Caki2 (cell line): ENCODE measurements around the gene RARS1. TPM values are rescaled to one million over a fixed set of nuclear protein-coding genes. Genes with fewer than 3 reads are reported as not detected.
"Not testable (repeated sequence)": the region's sequence is repeated elsewhere in the genome, so short reads cannot be mapped to it uniquely, and the experiment has no call there.

Experiments
- DNase-seq: peaks from one replicate; pipeline ENCODE4 v3.0.0-alpha.2; 2015; ENCODE audit warnings: low read depth
- in situ Hi-C: cut with HindIII; loops from 2 replicates; pipeline ENCODE4 v1.10.0; 2016; ENCODE audit warnings: low sequenced_read_pairs, low pct_unique_long_range_greater_than_20kb, mixed read lengths
- total RNA-seq: library from RNA; depleted of rRNA; stranded (reverse); fragments of >200 nt; shearing (Covaris generic); gene quantifications from 2 replicates; pipeline ENCODE4 v1.2.3, GENCODE V29; 2014; ENCODE audit warnings: low replicate concordance; rRNA removed

The RARS1 gene
- total RNA-seq, 1 experiment from 2014 or later, result 273 TPM

- DNase-seq, in situ Hi-C loops: not testable (repeated sequence)
These were observed 48.1 kb downstream of the RARS1 start for GRCh38 chr5:168534351-168534750.

- no peak for DNase-seq
- in situ Hi-C loops, result no loop called here
These were observed 50.9 kb downstream of the RARS1 start for GRCh38 chr5:168537176-168537575.

GRCh38 chr5:168549554-168549953, 63.3 kb downstream of the RARS1 start:
- DNase-seq, result no peak
- in situ Hi-C loops, result no loop called here

DNA sequence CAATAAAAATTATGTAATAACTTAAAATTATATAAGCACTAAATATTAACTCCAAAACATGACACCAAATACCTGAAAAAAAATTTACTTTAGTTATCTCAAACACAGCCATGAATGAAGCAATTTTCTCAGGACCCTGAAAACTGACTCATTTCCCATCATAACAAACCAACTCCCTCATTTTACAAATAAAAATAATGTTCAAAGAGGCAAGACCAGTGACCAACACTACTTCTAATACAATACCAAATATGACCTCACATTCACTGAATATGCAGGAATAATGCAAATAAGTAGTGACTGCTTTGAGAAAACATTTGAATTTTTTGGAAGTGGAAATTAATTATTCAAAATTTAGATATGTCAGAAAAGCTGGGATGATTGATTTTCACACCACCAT, 64.4 kb downstream of the RARS1 start:
- DNase-seq, result no peak
- in situ Hi-C loops, result no loop called here

DNA sequence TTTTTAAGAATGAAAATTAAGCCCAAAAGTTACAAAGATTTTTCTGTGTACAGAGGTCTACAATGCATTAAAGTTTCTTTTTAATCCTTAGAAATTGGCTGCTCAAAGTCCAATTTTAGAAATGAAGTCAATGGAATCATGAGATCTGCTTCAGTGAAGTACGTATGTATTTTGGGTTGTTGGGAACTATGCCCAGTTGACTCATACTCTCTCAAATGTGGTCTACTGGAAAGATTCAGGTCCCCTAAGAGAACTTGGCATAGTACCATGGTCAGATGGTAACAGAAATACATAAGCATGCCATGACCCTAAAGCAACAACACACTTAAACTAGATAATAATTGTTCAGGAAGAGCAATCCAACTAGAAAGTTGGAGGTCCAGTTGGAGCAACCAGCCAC, 65.9 kb downstream of the RARS1 start:
- no peak for DNase-seq
- in situ Hi-C loops, result no loop called here

GRCh38 chr5:168553377-168554130, 67.3 kb downstream of the RARS1 start:
- no peak for DNase-seq
- in situ Hi-C loops, result no loop called here

DNA sequence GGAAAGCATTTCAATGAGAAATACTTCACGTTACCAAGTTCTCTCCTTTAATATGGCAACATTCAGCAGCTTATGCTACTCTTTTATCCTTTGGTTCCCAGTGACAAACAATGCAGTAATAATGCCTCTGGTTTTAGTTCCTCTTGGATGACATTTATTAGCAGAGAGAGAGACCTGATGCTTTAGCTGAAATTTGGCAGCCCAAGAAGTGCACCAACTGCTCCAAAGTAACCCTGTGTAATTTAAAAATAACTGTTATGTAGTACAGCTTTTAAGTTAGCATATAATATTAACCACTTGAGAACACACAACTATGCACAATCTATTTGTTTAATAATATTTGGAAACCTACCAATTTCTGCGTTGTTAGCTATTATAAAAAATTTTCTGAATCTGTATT, 71.1 kb downstream of the RARS1 start:
- in situ Hi-C loops, result no loop called here
- no peak for DNase-seq

GRCh38 chr5:168562279-168562678, 76.0 kb downstream of the RARS1 start:
- in situ Hi-C loops, result no loop called here
- DNase-seq, result no peak

DNA sequence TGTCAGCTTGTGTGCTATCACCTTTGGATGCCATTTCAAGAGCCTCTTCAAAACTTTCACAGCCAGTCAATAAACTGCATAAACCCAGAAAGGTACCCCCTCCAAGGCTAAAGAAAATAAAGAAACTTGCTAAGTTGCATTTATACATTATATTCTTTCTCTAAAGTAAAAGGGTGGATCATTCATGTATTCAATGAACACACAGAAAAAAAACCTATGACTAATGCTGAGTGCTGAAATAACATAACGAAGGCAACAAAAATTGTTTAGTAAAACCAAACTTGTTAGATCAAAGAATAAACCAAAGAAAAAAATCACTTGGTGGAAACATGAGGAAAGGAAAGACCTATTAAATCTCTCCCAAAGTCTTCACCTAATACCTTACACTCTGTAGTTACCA, 77.7 kb downstream of the RARS1 start:
- in situ Hi-C loops, result no loop called here
- DNase-seq, result no peak

GRCh38 chr5:168568738-168569137, 82.5 kb downstream of the RARS1 start:
- in situ Hi-C loops, result no loop called here
- no peak for DNase-seq

Other genes with a start within 250 kb of the RARS1 start
- gene WWC1, start 194.8 kb upstream of the RARS1 start, total RNA-seq, result 98.5 and 102 TPM in 2 replicates
- gene FBLL1, start 42.8 kb downstream of the RARS1 start, total RNA-seq, result not detected in 2 replicates
- gene PANK3, start 92.9 kb downstream of the RARS1 start, total RNA-seq, result 34.3 and 45.8 TPM in 2 replicates